HG03354 (cell line): ENCODE measurements around the gene MYLK.

ENCODE experiments used
- ATAC-seq: cut with Tn5 transposase; IDR thresholded peaks from one replicate; pipeline ENCODE4 v1.9.1; 2021; ENCODE audit warnings: mild to moderate bottlenecking; ENCODE audit not compliant: unreplicated experiment, poor library complexity, severe bottlenecking

The MYLK gene

GRCh38 chr3:123837858-123838257, 46.3 kb downstream of the MYLK start:
- no peak for ATAC-seq

- ATAC-seq = no peak
Observed at GRCh38 chr3:123834631-123835030, 49.5 kb downstream of the MYLK start.

GRCh38 chr3:123833398-123833785, 50.7 kb downstream of the MYLK start:
- no peak for ATAC-seq

GRCh38 chr3:123832692-123833397, 51.3 kb downstream of the MYLK start:
- ATAC-seq = no peak

- no peak for ATAC-seq
Observed at GRCh38 chr3:123831420-123831819, 52.7 kb downstream of the MYLK start.

- ATAC-seq = no peak
Observed at GRCh38 chr3:123821920-123822319, 62.2 kb downstream of the MYLK start.

- no peak for ATAC-seq
Observed at GRCh38 chr3:123819949-123820348, 64.2 kb downstream of the MYLK start.

- ATAC-seq = no peak
Observed at GRCh38 chr3:123818921-123819429, 65.2 kb downstream of the MYLK start.

- ATAC-seq = no peak
Observed at GRCh38 chr3:123818324-123818920, 65.7 kb downstream of the MYLK start.

- ATAC-seq = no peak
Observed at GRCh38 chr3:123817413-123817812, 66.7 kb downstream of the MYLK start.

- ATAC-seq = no peak
Observed at GRCh38 chr3:123816673-123817207, 67.4 kb downstream of the MYLK start.

- ATAC-seq = no peak
Observed at GRCh38 chr3:123815981-123816380, 68.2 kb downstream of the MYLK start.

- ATAC-seq = no peak
Observed at GRCh38 chr3:123813876-123814275, 70.3 kb downstream of the MYLK start.

- ATAC-seq = no peak
Observed at GRCh38 chr3:123809597-123809996, 74.5 kb downstream of the MYLK start.

GRCh38 chr3:123808812-123809211, 75.3 kb downstream of the MYLK start:
- no peak for ATAC-seq

- no peak for ATAC-seq
Observed at GRCh38 chr3:123807820-123808219, 76.3 kb downstream of the MYLK start.

GRCh38 chr3:123805504-123805903, 78.6 kb downstream of the MYLK start:
- no peak for ATAC-seq

GRCh38 chr3:123805101-123805500, 79.0 kb downstream of the MYLK start:
- ATAC-seq = no peak

GRCh38 chr3:123804676-123805075, 79.5 kb downstream of the MYLK start:
- ATAC-seq = no peak

GRCh38 chr3:123803521-123803920, 80.6 kb downstream of the MYLK start:
- ATAC-seq = no peak

- no peak for ATAC-seq
Observed at GRCh38 chr3:123802007-123802625, 82.0 kb downstream of the MYLK start.
